GM18868 (cell line): ENCODE results near the gene INHBE.
"Not testable (repeated sequence)": the region's sequence is repeated elsewhere in the genome, so short reads cannot be mapped to it uniquely, and the experiment has no call there.

Source experiments
- ATAC-seq: cut with Tn5 transposase; IDR thresholded peaks from one replicate; pipeline ENCODE4 v1.9.1; 2021; ENCODE audit warnings: mild to moderate bottlenecking, moderate library complexity; ENCODE audit not compliant: unreplicated experiment

Gene INHBE

GRCh38 chr12:57491393-57492280 is 36.5 kb downstream of the INHBE start:
- ATAC-seq, result no peak

DNA sequence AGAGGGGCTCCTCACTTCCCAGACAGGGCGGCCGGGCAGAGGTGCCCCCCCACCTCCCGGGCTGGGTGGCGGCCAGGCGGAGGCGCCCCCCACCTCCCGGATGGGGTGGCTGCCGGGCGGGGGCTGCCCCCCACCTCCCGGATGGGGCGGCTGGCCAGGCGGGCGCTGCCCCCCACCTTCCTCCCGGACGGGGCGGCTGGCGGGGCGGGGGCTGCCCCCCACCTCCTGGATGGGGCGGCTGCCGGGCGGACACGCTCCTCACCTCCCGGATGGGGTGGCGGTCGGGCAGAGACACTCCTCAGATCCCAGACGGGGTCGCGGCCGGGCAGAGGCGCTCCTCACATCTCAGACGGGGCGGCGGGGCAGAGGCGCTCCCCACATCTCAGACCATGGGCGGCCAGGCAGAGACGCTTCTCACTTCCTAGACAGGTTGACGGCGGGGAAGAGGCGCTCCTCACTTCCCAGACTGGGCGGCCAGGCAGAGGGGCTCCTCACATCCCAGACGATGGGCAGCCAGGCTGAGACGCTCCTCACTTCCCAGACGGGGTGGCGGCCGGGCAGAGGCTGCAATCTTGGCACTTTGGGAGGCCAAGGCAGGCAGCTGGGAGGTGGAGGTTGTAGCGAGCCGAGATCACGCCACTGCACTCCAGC is 40.1 kb downstream of the INHBE start:
- ATAC-seq, result not testable (repeated sequence)

- no peak for ATAC-seq
Observed at GRCh38 chr12:57496822-57497221, 41.7 kb downstream of the INHBE start.

GRCh38 chr12:57497223-57498131 is 42.4 kb downstream of the INHBE start:
- no peak for ATAC-seq

DNA sequence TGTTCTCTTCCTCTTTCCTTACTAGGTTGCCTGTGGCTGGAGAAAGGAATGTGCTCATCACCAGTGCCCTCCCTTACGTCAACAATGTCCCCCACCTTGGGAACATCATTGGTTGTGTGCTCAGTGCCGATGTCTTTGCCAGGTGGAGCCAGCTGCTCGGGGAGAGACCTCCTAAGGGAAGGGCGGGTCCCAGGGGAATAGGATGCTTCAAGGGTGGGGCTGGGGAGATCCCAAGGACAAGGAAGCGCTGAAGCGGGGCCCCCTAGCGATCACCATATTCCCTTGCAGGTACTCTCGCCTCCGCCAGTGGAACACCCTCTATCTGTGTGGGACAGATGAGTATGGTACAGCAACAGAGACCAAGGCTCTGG is 43.0 kb downstream of the INHBE start:
- no peak for ATAC-seq

GRCh38 chr12:57498571-57498970 is 43.5 kb downstream of the INHBE start:
- ATAC-seq, result no peak

DNA sequence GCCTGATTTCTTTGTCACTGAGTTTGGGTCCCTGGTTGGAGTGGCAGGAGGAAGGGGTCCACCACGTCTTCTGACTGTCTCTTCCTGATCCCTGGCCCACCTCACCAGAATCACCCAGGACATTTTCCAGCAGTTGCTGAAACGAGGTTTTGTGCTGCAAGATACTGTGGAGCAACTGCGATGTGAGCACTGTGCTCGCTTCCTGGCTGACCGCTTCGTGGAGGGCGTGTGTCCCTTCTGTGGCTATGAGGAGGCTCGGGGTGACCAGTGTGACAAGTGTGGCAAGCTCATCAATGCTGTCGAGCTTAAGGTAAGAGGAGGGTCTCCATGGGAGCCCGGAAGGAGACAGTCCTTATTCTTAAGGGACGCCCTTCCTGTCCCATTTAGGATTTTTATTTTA is 45.1 kb downstream of the INHBE start:
- ATAC-seq, result no peak

DNA sequence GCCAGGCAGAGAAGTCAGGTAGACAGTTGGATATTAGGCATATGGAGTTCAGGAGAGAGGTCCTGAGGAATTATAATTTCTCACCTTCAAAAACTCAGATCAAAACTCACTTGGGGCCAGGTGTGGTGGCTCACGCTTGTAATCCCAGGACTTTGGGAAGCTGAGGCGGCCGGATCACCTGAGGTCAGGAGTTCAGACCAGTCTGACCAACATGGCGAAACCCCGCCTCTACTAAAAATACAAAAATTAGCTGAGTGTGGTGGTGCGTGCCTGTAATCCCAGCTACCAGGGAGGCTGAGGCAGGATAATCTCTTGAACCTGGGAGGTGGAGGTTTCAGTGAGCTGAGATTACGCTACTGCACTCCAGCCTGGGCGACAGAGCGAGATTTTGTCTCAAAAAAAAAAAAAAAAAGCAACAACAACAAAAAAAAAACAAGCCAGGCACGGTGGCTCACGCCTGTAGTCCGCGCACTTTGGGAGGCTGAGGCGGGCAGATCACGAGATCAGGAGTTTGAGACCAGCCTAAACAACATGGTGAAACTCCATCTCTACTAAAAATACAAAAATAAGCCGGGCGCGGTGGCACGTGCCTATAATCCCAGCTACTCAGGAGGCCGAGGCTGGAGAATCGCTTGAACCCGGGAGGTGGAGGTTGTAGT is 47.3 kb downstream of the INHBE start:
- not testable (repeated sequence) for ATAC-seq

- ATAC-seq, result not testable (repeated sequence)
Observed at GRCh38 chr12:57506541-57506940, 51.4 kb downstream of the INHBE start.
